NOMO-1 (cell line): ENCODE data around the gene CTPS2.
"Not testable (repeated sequence)": the region's sequence is repeated elsewhere in the genome, so short reads cannot be mapped to it uniquely, and the experiment has no call there.

Source experiments
- DNase-seq, 2 experiments: peaks; one replicate each; lab custom pipeline; 2025; ENCODE audit not compliant: unreplicated experiment in 2 of 2; lab: John Stamatoyannopoulos, UW

The CTPS2 gene

DNA sequence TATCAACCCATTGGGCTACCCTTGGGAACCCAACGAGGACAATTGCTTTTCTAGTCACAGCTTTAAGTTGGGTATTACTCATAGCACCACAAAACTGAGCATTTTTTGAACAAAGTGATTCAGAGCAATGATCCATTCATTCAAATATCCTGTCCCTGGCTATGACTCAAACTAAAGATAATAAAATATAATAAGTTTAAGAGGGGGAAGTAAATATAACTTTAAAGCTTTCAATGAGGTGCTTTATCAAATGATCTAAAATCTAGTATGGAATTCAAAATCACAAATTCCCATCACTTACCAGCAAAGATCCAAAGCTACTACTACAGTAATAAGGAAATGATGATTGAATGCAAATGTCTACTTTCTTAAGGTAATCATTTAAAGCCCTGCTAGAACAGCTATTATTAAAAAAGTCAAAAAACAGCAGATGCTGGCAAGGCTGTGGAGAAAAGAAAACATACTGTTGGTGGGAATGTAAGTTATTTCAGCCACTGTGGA is 102.3 kb downstream of the CTPS2 start:
- no peak for DNase-seq

GRCh38 chrX:16606142-16606720 is 106.2 kb downstream of the CTPS2 start:
- no peak for DNase-seq

DNA sequence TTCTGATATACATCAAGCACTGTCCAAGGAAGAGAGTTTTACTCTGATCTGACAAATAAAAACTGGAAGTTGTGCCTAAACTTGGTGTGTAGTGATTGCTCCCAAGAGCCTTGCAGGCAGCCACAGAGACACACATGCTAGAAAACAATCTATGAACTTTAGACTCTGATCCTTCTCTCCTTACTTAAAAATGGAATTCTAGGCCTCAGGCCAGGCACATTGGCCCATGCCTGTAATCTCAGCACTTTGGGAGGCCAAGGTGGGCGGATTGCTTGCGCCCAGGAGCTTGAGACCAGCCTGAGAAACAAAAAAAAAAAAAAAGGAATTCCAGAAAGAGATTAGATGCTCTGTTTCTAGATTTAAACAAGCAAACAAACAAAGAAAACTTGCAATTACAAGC is 108.1 kb downstream of the CTPS2 start:
- no peak for DNase-seq

DNA sequence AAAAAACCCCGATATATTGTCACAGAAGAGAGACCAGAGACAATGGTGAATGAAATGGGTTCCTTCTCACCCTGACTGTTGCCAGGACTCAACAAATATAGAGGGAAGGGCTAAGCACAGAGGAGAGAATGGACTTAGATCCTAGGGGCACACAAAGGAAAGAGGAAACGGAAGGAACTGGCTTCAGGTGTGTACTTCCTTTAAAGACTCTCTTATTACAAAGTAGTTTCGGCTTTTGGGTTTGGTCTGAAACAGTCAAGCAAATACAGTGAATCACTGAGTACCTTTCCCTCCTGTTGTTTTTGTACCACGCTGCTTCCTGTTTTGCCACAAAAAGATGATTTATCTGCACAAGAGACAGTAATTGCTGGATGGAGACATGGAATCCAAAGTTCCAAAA is 108.6 kb downstream of the CTPS2 start:
- DNase-seq: no peak

DNA sequence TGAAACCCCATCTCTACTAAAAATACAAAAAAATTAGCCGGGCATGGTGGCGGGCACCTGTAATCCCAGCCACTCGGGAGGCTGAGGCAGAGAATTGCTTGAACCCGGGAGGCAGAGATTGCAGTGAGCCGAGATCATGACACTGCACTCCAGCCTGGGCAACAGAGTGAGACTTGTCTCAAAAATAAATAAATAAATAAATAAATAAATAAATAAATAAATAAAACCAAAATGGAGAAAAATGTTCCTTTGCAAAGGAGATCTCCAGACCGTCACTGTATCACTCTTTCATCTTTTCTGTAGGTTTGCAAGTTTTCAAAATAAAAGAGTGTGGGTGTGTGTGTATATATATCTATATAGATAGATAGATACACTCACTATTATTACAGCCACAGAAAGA is 109.2 kb downstream of the CTPS2 start:
- DNase-seq: not testable (repeated sequence)

DNA sequence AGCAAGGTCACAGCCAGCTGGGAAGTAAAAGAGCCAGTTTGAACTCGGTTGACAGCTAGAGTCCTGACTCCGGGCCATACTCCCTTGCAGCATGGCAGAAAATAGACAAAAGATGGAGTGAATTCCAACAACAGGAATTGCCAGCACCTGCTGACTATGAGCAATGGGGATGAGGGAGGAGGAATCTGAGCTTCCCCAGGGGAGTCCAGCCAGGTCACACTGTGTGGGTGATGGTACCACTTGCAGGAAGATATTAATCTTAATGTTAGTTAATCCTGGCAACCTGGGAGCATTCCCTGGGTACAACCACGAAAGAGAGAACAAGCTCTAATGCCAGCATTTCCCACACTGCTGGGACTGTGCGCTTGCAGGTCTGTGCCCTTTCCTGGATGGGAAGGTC is 110.6 kb downstream of the CTPS2 start:
- no peak for DNase-seq

GRCh38 chrX:16594490-16594889 is 118.0 kb downstream of the CTPS2 start:
- DNase-seq: no peak

DNA sequence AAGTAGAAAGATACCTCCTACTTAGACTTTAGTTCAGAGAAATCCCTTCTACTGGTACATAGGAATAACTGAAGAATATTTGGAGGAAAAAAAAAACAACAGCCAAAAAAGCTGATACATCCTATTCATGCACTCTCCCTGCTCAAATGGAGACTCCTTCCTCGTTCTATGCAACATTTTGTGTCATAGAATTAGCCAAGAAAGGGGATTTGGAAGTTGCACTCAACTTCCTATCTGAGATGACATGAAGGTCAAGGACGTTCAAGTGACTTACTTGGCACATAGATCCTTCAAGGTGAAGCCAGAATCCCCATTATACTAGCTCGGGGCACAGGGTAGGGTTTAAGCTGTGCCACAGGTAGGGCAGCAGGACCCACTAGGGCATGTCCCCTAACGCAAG is 118.7 kb downstream of the CTPS2 start:
- no peak for DNase-seq

GRCh38 chrX:16592194-16592770 is 120.2 kb downstream of the CTPS2 start:
- DNase-seq: no peak

DNA sequence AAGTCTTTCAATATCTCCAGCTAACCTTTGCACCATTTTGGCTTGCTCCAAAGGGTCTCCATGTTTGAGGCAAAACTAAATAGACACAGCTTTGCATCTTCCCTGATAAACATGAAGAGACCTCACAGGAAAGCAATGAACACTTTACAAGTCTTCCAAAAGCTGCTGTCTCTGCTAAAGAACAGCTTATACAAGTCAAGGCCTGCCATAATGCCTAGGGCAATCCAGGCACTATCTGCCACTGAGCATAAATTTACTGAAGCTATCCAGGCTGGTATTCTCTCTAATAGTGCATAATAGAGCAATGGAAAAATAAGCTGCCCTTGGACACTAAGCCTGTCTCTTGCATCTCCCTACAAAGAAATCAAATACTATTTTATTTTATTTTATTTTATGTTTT is 122.6 kb downstream of the CTPS2 start:
- DNase-seq: no peak

DNA sequence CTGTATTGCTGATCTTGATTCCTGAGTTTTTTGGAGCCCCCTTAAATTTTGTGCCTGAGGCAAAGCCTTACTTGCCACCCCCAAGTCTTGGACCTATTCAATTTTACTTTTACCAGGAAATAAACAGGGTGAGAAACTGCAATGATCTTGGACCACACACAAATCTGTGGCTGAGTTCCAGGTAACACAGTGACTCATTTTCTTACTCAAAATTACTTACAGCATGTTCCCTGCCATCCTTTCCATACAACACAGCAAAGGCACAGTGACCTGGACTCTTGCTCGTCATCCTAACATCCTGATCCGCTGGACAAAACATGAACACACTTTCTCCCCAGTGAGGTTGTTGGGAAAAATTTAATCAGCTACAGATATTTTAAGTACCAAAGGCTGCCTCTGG is 123.3 kb downstream of the CTPS2 start:
- no peak for DNase-seq

- no peak for DNase-seq
Observed at GRCh38 chrX:16588266-16588665, 124.2 kb downstream of the CTPS2 start.

GRCh38 chrX:16587836-16588235 is 124.6 kb downstream of the CTPS2 start:
- no peak for DNase-seq

- DNase-seq: no peak
Observed at GRCh38 chrX:16586377-16587112, 125.9 kb downstream of the CTPS2 start.

DNA sequence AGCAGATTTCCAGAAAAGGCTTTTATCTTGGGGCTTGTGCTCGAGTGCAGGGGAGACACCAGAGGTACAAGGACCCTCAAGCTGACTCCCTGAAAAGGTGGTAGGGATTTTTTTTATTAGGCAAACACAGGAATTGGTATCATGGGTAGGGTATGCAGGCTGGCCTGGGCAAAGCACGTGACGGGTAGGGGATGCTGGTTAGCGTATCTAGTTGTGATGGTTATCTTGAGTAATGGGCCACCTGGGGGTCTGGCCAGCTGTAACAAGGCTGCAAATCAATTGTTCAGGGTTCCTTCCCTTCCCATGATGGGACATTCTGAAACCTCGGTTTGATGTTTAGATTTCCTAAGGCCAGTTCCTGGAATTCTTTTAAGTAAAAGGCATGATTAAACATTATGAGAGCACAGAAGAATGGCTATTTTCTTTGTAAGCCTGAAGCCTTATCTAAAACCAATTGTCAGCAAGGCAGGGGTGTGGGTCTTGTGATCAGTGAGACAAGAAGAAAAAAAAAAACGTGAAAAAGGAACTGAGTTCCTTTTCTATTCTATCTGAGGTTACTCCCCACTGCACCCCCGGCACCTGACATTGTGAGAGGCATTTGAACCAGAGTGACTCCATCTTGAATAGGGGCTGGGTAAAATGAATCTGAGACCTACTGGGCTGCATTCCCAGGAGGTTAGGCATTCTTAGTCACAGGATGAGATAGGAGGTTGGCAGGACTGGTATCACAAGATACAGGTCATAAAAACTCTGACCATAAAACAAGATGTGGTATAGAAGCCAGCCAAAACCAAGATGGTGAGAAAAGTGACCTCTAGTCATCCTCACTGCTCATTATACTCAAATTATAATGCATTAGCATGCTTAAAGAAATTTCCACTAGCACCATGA is 126.7 kb downstream of the CTPS2 start:
- DNase-seq: no peak

- not testable (repeated sequence) for DNase-seq
Observed at GRCh38 chrX:16580004-16580797, 132.3 kb downstream of the CTPS2 start.

DNA sequence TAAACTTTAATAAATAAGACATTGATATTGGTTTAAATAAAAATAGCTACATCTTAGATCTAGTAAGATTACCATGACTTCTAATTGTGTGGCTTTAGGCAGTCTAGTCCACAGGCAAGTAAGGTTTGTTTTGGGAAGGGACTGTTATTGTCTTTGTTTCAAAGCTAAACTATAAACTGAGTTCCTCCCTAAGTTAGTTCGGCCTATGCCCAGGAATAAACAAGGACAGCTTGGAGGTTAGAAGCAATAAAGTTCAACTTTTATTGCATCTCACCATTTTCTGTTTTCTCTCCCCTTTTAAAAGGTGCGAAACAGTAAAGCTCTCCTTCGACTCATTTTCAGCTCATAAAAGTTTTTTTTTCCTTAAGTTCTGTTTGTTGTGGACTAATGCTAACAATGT is 133.0 kb downstream of the CTPS2 start:
- DNase-seq: no peak

DNA sequence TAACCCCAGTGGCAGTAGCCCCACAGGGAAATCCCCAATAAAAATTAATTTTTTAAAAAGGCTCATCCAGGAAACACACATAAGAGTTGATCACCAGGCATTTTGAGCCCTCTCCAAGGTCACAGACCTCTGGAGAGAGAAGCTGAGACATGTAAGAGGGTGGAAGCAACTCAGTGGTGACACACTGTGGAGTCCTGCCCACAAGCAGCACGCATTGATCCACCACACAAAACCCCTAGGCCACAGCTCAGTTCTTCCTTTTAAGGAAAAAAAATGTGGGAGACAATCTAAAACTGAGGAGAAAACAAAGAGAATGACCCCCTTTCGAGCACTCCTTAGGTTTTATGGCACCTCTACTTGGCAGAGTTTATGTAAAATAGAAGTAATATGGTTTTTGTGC is 134.3 kb downstream of the CTPS2 start:
- no peak for DNase-seq

DNA sequence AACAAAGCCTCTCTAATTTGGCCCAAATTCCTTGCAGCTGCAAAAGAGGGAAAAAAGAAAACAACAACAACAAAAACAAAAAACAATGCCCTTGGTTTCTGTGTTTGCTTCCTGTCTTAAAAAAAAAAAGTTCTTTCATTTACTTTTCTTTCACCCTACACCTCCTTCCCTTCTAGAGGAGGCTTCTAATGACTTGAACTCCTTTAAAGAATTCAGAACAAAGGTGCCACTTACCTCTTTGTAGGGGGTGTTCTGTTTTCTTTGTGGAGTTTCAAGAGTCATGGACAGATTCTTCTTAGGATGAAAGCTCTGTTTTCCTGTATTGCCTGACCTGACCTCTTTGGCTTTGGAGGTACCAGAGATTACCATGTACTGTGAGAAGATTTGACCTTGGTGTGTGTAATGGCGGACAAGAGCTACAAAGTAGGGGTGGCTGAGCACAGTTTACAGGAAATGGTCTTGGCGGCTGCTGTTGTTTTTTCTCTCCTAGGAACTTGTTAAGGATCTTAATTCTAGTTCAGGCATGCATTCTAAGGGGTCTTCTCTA is 134.9 kb downstream of the CTPS2 start:
- no peak for DNase-seq

- not testable (repeated sequence) for DNase-seq
Observed at GRCh38 chrX:16575388-16575787, 137.1 kb downstream of the CTPS2 start.
